ENCODE data around the gene ZMIZ1.

- no peak for TF ChIP-seq EP300 (IDR thresholded peaks at IDR 0.05)
- TF ChIP-seq, protein P1, sequence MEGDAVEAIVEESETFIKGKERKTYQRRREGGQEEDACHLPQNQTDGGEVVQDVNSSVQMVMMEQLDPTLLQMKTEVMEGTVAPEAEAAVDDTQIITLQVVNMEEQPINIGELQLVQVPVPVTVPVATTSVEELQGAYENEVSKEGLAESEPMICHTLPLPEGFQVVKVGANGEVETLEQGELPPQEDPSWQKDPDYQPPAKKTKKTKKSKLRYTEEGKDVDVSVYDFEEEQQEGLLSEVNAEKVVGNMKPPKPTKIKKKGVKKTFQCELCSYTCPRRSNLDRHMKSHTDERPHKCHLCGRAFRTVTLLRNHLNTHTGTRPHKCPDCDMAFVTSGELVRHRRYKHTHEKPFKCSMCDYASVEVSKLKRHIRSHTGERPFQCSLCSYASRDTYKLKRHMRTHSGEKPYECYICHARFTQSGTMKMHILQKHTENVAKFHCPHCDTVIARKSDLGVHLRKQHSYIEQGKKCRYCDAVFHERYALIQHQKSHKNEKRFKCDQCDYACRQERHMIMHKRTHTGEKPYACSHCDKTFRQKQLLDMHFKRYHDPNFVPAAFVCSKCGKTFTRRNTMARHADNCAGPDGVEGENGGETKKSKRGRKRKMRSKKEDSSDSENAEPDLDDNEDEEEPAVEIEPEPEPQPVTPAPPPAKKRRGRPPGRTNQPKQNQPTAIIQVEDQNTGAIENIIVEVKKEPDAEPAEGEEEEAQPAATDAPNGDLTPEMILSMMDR (IDR thresholded peaks at IDR 0.05), result no peak
- TF ChIP-seq POLR2A (IDR thresholded peaks at IDR 0.05), result no peak
Observed at GRCh38 chr10:79203833-79204232, 135.1 kb downstream of the ZMIZ1 start.
